Measurements from ENCODE around the gene PRR3.

Gene PRR3

GRCh38 chr6:30554962-30555815, 1.9 kb upstream of the PRR3 start:
- H3K4me1 Mint-ChIP-seq, result peaks cover 48% of the 10 kb centered on the region
- H3K4me3 Mint-ChIP-seq, result peak overlapping the region; percentile 99
- peaks cover 49% of the 10 kb centered on the region for H3K36me3 Mint-ChIP-seq (ENCODE audit: low read depth)
- peak; percentile 64 for DNase-seq
- no peaks in the 10 kb centered on the region for H3K9me3 Mint-ChIP-seq
- no peak for TF ChIP-seq CTCF (IDR thresholded peaks at IDR 0.05)
- peak overlapping the region; percentile 100 for H3K27ac Mint-ChIP-seq
- no peaks in the 10 kb centered on the region for H3K27me3 Mint-ChIP-seq (ENCODE audit: low read depth, poor library complexity)

GRCh38 chr6:30555816-30556065, 1.4 kb upstream of the PRR3 start:
- H3K27ac Mint-ChIP-seq, result peak overlapping the region; percentile 100
- H3K36me3 Mint-ChIP-seq (ENCODE audit: low read depth), result peaks cover 48% of the 10 kb centered on the region

GRCh38 chr6:30556066-30556905, 809 bp upstream of the PRR3 start, which contains the start of gene GNL1:
GNL1 (minus strand) TSS chr6:30556489; CDS start chr6:30556203, 286 bp downstream.
- peaks cover 48% of the 10 kb centered on the region for H3K36me3 Mint-ChIP-seq (ENCODE audit: low read depth)
- TF ChIP-seq CTCF (IDR thresholded peaks at IDR 0.05), result no peak
- peak within 1 kb of the TSS; percentile 99 for H3K4me3 Mint-ChIP-seq
- no peaks in the 10 kb centered on the region for H3K27me3 Mint-ChIP-seq (ENCODE audit: low read depth, poor library complexity)
- peak; percentile 92 for DNase-seq
- peak within 1 kb of the TSS; percentile 100 for H3K27ac Mint-ChIP-seq
- H3K9me3 Mint-ChIP-seq, result no peaks in the 10 kb centered on the region
- peaks cover 48% of the 10 kb centered on the region for H3K4me1 Mint-ChIP-seq

More at GRCh38 chr6:30555816-30556065, 1.4 kb upstream of the PRR3 start:
- TF ChIP-seq CTCF (IDR thresholded peaks at IDR 0.05), result no peak
- H3K4me1 Mint-ChIP-seq, result peaks cover 48% of the 10 kb centered on the region
- no peak for DNase-seq
- H3K4me3 Mint-ChIP-seq, result peak overlapping the region; percentile 99
- H3K9me3 Mint-ChIP-seq, result no peaks in the 10 kb centered on the region
- H3K27me3 Mint-ChIP-seq (ENCODE audit: low read depth, poor library complexity), result no peaks in the 10 kb centered on the region

GRCh38 chr6:30557683-30557981, 537 bp downstream of the PRR3 start:
- peaks cover 49% of the 10 kb centered on the region for H3K36me3 Mint-ChIP-seq (ENCODE audit: low read depth)
- no peaks in the 10 kb centered on the region for H3K9me3 Mint-ChIP-seq
- peak overlapping the region; percentile 99 for H3K4me3 Mint-ChIP-seq
- no peaks in the 10 kb centered on the region for H3K27me3 Mint-ChIP-seq (ENCODE audit: low read depth, poor library complexity)
- no peak for TF ChIP-seq CTCF (IDR thresholded peaks at IDR 0.05)
- peak overlapping the region; percentile 100 for H3K27ac Mint-ChIP-seq
- peaks cover 48% of the 10 kb centered on the region for H3K4me1 Mint-ChIP-seq
- DNase-seq, result no peak

- H3K9me3 Mint-ChIP-seq, result no peaks in the 10 kb centered on the region
- TF ChIP-seq CTCF (IDR thresholded peaks at IDR 0.05), result no peak
- no peak for DNase-seq
- no peak overlapping the region for H3K4me3 Mint-ChIP-seq
- peaks cover 60% of the 10 kb centered on the region for H3K36me3 Mint-ChIP-seq (ENCODE audit: low read depth)
- no peaks in the 10 kb centered on the region for H3K27me3 Mint-ChIP-seq (ENCODE audit: low read depth, poor library complexity)
- H3K4me1 Mint-ChIP-seq, result peaks cover 26% of the 10 kb centered on the region
- no peak overlapping the region for H3K27ac Mint-ChIP-seq
Measured at GRCh38 chr6:30560930-30561329, 3.8 kb downstream of the PRR3 start.
